Activated CD4-positive, alpha-beta T cell treated with anti-CD3 and anti-CD28 coated beads, Interleukin-2, Interleukin-4, amounts not matched to agents 100 ng/mL and 50 ng/mL, durations not matched to agents 16 hours and 8 hours (primary cell): ENCODE results near the gene ZSWIM6.
"Not testable (repeated sequence)": the region's sequence is repeated elsewhere in the genome, so short reads cannot be mapped to it uniquely, and the experiment has no call there.

ENCODE experiments used
- DNase-seq: peaks from one replicate; pipeline ENCODE4 v3.0.0-alpha.2; 2020; ENCODE audit warnings: low spot score

ZSWIM6 gene

DNA sequence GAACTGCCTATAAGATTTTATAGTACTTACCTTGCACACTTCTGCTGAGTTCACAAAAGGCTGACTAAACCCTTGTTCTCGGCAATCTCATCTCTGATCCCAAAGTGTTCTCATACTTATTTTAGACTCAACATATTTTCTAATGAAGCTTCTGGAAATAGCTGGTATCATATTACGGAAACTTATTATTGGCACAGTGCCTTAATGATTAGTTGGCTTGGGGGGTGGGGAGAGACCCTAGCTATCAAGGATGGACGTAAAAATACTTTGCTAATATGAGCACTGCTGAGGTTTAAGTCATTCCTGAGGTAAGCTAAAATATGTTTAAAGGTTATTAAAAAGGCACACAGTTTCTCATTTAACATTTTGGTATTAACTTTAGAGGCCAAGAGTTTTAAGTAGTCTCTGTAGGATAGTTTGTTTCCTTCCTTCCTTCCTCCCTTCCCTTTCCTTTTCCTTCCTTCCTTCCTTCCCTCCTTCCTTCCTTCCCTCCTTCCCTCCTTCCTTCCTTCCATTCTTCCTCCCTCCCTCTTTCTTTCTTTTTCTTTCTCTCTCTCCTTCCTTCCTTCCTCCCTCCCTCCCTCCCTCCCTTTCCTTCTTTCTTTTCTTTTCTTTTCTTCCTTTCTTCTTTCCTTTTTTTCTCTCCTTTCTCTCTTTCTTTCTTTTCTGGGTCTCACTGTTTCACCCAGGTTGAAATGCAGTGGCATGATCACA lies 31.5 kb downstream of the ZSWIM6 start:
- DNase-seq, result no peak

DNA sequence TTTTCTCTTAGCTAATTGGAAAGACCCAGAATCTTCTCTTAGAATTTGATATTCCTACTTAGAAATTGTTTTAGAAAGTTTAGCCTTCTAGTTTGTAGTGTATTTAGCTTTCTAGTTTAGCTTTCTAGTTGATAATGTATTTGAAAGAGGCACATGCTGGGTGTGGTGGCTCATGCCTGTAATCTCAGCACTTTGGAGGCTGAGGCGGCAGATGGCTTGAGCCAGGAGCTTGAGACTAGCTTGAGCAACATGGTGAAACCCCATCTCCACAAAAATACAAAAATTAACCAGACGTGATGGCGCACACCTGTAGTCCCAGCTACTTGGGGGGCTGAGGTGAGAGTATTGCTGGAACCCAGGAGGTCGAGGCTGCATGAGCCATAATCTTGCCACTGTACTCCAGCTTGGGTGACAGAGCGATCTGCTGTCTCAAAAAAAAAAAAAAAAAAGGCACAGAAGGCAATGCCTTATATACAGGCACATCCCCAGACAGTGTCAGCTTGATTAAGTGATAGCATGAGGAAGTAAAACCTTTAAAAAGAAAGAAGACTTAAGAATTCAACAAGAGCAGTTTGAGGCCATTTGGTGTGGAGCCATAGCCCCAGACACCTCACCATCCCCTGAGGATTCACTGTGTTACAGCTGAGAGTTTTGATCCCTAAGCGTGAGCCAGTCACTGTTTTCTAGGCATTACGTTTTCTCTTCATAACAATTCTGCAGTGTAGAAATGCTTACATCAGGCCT lies 34.6 kb downstream of the ZSWIM6 start:
- DNase-seq, result no peak

DNA sequence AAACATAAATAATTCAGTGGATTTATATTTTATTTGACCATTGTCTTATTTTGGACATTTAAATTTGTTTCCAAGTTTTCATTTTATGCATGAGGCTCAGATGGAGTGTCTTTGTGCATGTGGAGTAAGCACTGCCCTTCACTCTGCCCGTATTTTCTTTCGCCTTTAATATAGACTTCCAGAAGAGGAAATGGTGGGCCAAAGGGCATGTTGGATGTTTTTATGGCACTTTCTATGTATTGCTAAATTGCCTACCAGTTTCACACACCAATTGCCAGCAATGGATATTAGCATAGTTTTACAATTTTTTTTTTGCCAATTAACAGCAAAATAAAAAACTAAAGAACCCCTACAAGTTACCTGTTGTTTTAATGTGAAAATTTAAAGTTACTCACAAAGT lies 38.4 kb downstream of the ZSWIM6 start:
- DNase-seq, result no peak

DNA sequence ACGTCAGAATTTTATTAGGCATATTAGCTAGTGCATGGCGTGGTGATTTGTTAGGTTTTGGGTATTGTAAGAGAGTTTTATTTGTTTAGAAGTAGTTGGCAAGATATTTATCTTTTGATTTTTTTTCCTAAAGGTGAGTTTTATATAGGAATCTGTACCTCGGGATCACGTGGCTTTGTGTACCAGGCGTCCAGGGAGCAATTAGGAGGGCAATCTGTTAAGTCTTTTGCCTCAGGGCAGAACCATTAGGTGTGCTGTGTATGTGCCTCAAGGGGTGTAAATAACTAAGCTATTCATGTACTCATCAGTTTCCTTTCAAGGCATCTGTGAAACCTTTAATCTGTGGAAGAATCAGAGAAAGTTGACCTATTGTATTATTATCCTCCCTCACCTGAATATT lies 39.4 kb downstream of the ZSWIM6 start:
- no peak for DNase-seq

DNA sequence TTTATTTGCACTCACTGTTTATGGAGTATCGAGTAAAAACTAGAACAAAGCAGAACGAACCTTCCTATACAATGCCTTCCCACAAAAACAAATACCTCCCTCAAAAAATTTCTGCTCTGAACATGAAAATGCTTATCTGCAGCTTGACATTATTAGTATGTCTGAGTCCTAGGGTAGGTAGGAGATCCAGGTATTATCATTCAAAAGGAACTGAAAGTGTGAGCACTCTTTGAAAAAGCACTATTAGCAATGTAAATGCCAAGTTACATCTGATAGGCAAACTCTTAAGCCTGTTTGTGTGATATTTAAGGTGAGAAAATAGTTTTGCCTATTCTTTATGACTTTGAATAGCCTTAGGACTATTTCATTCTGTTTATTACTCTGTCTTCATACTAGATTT lies 47.6 kb downstream of the ZSWIM6 start:
- no peak for DNase-seq

DNA sequence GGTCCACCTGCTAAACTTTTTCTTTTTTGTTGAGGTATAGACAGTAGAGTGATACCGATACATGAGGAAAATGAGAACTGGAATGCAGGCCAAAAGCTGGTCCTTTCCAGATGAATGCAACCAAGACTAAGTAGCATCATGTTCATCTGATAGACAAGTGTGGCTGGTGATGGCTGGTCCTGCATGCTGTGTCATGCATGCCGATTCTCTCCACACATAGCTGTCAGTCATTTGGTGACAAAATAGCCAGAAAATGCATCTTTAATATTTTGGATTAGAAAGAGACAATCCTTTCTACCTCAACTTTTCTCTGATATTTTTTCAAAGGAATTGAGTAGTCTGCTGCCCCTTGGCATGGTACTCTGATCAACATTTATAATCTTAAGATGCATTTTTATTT lies 49.9 kb downstream of the ZSWIM6 start:
- no peak for DNase-seq

DNA sequence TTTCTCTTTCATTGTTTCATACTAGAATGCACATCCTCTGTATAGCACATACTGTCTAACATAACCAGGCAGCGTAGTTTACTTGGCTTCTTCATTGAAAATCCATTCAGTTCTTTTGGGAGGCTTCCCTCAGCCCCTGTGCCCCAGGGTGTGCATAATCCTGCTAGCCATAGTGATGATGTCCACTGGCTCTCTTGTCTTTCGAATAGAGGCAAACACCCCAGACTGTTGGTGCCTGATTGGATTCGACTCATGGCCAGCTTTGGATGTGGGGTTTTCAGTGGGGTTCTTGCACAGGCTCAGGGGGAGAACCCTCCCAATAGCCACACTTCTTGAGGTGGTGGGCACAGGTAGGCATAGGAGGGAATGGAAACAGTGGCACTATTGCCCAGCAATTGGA lies 53.6 kb downstream of the ZSWIM6 start:
- no peak for DNase-seq

DNA sequence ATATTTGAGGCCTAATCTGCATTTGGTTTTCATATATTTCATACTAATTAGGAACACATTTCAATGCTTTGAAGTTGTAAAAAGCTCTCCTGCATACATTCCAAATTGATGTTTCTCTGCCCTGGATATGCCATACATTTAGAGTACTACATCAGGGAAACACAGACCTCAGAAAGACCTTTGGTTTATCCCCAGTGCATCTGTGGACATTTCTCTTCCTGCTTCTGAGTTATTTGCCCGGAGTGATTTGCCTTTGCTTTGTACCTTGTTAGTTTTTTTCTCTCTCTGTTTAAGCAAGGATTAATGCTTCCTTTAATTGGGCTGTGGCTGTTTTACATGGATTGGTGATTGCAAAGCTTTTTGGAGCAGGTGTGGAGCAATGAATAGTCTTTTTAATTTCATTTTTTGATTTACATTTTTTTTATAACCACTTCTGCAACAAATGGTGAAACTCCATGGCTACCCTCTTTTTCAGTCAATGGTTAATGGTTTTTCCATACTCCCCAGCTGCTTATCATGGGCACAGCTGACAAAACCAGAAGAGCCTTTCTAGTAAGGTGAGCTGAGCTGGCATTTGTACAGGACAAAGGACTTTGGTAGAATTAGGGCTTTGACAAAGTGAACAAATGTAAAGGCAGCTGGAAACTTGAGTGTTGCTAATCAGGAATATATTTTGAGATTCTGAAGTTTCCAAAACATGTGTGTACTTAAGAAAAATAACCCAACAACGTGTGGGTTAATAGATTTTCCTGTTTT lies 54.2 kb downstream of the ZSWIM6 start:
- no peak for DNase-seq

DNA sequence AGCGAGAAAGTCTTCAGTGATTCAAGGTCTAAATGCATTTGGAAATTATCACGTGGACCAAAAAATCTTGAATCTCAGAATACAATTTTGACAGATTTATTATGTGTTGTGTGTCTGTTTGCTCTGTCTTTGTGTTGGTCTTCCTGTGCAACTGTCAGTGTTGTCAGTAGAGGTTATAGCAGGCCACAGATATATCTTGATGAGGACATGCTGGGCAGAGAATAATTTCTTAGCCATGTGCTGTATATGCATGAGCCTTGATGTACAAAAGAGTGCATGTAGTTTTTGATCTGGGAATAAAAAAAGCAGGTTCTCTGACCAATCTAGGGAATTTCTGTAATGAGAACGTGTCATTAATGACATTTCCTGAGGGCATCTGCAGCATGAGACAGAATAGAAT lies 57.6 kb downstream of the ZSWIM6 start:
- no peak for DNase-seq

DNA sequence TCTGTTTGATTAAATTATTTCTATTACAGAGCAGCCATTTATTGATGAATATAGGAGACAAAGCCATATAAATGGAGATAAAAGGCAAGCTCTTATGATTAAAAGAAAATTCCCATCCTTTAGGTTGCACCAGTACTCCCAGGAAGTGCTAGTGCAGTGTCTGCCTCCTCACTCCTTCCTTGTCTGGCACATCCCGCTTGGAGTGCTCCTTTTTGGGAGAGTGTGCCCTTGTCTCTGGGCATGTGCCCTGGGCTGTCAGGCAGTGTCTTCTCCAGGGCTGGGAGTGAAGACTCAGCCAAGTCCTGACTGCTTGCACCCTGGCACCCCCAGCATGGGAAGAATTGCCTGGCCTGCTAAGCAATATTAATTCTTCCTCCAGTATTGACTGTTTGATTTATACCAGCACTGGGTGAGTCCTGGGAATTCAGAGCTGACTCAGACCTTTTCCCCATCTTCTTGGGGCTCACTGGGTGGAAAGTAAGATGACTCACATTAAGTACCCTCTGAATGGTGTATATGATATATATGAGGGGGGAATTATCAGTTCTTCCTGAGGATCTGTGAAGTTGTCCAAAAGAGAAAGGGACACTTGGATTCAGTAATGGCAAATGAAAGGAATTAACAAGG lies 62.1 kb downstream of the ZSWIM6 start:
- no peak for DNase-seq

DNA sequence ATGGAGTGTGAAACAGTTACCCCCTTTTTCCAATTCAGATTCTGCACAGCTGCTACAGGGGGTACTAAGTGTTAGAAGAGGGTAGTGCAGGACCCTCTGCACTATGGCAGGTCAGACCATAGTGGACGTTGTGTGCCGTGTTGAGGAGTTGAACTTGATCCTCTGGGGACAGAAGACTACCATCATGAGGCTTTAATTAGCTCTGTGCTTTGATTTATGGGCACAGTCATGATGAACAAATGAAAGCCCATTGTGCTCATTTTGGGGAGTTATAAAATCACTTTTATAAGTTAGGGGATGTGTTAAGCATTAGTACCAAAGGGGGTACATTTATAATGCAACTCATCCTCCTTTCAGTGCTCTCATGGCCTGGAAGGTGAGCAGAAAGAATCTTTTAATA lies 62.7 kb downstream of the ZSWIM6 start:
- no peak for DNase-seq

DNA sequence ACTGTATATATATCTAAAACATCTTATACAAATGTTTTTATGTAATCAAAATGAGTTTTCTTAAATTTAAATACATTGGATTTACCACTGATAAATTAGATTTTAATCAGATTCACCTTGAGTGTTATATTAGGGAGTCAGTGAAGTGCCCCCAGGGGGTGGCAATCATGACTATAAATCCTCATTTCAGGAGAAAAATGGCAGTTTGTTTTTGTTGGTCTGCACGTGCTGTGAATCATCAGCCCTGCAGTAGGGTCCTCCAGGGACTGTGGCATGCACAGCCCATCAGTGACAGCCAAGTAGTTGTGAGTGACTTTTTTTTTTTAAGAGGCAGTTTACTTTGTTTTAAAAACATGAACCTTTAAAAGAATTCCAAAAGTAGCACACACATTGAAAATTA lies 65.2 kb downstream of the ZSWIM6 start:
- DNase-seq, result no peak

DNA sequence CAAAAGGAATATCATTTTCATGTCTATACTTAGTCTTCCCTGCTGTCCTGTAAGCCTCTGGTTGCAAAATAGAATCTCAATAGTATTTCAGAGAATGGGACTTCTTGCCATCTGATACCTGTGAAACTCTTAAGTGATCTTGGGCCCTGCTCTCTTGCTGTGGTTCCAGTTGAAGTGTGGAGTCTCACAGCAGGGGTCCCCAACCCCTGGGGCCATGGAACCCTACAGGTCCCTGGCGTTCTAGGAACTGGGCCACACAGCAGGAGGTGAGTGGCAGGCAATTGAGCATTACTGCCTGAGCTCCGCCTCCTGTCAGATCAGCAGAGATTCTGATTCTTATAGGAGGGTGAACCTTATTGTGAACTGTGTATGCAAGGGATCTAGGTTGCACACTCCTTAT lies 65.9 kb downstream of the ZSWIM6 start:
- no peak for DNase-seq

DNA sequence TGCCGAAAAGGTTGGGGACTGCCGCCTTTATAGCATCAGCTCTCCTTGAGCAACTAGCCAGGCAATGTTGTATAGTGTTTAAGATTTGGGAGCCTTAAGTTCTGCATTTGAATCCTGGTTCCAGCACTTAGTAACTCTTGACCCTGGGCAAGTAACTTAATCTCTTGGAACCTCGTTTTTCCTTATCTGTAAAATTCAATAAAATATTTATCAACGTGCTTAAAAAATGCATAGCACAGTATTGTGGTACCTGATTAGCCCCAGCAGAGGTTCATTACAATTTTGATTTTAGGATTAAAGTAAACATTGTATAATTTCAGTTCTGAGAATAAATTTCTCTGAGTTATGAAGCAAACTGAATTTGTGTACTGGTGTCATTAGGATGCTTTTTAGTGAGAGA lies 66.4 kb downstream of the ZSWIM6 start:
- DNase-seq, result no peak

DNA sequence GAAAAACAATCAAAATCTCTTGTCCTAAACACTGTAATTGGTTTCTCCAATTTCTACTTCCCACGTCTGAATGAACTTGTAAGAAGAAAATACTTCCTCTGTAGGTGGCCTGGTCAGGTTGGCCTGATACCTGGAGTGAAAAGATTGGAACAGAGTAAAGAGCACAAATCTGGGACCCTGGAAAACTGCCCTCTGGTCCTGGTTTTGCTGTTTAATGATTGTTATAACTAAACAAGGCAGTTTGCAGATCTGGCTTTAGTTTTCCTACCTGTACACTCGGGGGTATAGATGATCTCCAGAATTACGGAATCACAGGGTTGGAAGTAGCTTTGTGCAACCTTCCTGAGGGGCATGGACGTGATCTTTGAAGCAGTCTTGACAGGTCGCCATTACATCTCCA lies 67.6 kb downstream of the ZSWIM6 start:
- no peak for DNase-seq

DNA sequence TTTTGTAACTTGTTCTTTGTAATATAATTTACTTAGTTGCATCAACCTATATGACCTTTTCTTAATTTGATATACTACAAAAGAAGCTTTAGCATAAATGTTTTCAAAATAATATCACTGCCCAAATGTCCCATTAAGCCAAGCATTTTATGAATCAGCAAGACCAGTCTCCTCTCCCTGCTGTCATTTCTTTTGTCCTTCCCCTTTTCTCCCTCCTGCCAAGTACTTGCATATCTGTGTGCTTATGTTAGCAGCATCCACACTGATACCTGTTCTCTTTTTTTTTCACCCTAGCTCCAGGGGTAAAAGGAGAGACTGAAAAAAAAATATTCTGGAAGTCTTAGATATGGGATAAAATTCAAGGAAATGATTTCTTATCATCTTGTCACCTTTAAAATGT lies 69.7 kb downstream of the ZSWIM6 start:
- no peak for DNase-seq

DNA sequence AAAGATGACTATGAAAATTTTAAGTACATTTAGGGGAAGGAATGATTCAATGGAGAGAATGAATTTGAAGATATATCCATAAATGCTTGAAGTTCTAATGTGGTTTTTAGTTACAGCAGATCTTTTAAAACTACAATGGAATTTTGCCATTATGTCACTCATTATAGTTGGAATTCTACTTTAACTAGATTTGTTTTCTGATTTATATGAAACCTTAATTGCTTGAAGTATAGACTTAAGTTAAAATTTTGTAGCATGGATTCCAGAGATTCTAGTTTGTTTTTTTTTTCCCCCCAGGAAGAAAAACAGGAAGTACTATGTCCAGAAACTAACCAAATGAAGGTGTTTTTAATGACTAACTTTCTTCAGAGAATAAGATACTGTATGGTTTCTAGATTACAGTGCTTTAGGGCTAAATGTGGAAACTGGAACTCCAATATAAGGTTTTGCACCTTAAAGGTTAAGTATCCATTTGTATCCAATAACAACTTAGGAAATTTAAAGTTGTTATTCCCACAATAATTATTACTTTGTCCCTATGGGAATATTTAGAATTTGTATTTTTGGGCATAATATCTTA lies 70.3 kb downstream of the ZSWIM6 start:
- no peak for DNase-seq

DNA sequence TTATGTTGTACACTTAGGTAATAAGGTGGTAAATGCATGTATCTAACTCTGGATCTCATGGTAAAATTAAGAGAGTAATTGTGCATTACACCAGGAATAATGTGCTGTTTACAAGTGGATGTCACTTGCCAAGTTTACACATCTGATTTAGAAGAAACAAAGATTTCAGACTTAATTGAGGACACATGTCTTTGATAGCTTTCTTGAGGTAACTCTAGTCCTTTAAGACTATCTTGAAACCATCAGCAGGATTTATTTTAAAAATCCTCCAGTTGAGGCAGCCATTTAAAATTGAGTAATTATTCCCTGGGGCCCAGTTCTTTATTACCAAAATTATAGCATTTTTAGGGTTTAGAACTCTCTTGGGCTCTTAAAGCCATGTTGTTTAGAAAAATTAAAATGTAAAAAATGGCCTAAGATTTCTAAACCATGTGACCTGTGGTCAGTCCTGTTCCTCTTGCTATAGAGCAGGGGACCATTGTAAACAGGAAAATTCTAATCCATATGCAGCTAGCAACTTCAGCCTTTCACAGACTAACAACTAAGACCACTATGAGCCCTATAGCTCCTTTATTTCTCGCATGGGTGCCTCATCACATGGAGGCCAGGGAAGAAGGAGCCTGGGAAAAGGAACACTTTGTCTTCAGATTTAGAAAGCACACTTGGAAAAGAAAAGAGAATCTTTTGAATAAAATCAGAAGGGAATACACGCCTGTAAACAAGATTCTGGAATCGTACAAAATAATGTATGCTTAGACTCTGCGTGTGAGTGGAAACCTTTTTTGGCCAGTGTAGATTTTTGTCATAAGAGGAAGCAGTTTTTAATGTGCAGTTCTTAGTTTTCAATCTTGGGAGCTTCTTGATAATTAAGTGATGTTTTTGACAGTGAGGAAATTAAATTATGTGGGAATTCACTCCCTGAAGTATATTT lies 71.2 kb downstream of the ZSWIM6 start:
- DNase-seq, result no peak

DNA sequence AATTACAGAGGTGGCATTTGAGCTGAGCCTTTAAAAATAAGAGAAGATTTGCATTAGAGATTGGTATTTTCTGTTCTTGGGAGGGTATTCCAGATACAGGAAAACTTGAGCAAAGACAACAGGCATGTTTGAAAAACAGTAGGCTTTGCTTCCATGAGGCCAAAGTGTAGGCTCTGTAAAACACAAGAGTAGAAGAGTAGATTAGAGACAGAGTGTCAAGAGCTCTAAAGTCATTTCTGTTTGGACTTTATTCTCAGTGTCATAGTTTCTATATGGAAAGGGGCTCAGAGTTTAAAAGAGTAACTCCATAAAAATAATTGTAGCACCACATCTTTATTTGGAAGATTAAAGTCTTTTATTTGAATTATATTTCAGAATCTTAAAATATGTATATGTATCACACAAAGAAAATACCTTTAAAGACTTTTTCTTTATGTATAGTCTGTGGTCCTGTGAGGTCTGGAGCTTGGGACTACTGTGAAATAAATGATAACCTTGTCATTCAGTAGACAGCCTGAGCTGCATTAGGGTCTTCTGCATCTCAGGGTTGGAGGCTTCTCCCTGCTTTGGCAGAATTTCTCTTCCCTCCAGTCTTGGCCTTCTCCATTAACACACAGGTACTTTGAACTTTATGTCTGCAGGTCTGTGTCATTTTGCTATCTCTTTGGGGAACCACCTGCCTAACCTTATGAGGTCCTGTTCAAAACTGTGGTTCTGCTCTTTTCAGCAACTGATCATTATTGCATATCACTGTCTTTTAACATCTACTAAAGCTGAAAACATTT lies 73.6 kb downstream of the ZSWIM6 start:
- no peak for DNase-seq

DNA sequence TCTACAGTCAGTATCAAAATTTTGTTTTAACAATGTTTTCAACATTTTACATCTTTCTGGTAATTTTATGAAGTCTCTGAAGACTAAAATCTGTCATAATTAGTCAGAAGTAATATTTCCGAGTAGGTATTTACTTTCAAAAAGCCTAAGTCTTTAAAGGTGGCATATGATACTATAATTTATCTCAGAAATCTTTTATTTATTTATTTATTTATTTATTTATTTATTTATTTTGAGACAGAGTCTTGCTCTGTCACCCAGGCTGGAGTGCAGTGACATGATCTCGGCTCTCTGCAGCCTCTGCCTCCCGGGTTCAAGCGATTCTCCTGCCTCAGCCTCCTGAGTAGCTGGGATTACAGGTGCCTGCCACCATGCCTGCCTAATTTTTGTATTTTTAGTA lies 74.4 kb downstream of the ZSWIM6 start:
- not testable (repeated sequence) for DNase-seq
